SK-N-SH (cell line): ENCODE measurements around the gene SLC38A2.

Experiments used
- CTCF ChIP-seq: fragments of 200-600 bp; sonication (generic); IDR thresholded peaks from 2 replicates; pipeline ENCODE4 v1.6.1; 2017; ENCODE audit warnings: antibody characterized with exemption, mild to moderate bottlenecking, moderate library complexity
- NRF1 ChIP-seq: IDR thresholded peaks from 2 replicates; pipeline ENCODE4 v1.6.1; 2012; ENCODE audit warnings: low read depth, mild to moderate bottlenecking, low read length
- POLR2AphosphoS5 ChIP-seq: IDR thresholded peaks from 2 replicates; pipeline ENCODE4 v1.6.1; 2012; ENCODE audit warnings: low read depth, low read length
- REST ChIP-seq: IDR thresholded peaks from 2 replicates; pipeline ENCODE4 v1.6.1; 2012; ENCODE audit warnings: mild to moderate bottlenecking, low read depth, low read length, moderate library complexity
- TF ChIP-seq, protein P1 (sequence below): IDR thresholded peaks from 2 replicates; pipeline ENCODE4; 2012

DNA sequence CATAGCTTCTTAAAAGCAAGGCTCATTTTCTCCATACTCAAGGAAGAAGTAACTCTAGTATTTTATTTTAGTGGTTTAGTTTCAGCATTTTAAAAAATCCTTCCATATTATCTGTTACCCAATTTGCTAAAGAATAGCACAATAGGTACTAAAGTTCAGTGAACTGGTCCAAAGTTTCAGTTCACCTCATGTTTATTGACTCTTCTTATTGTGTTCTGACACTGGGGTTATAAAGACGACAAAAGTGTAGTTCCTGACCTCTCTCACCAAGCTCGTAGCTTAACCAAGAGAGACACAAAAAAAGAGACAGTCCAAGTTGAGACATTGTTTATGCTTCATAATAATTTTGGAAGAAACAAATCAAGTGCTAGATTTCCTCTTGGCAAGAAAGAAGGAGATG is 40.8 kb upstream of the SLC38A2 start:
- TF ChIP-seq, protein P1, sequence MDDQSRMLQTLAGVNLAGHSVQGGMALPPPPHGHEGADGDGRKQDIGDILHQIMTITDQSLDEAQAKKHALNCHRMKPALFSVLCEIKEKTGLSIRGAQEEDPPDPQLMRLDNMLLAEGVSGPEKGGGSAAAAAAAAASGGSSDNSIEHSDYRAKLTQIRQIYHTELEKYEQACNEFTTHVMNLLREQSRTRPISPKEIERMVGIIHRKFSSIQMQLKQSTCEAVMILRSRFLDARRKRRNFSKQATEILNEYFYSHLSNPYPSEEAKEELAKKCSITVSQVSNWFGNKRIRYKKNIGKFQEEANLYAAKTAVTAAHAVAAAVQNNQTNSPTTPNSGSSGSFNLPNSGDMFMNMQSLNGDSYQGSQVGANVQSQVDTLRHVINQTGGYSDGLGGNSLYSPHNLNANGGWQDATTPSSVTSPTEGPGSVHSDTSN: no peak
- TF ChIP-seq NRF1: no peak
- TF ChIP-seq REST: no peak
- TF ChIP-seq POLR2AphosphoS5: no peak
- no peak for TF ChIP-seq CTCF
